Hypothalamus (tissue), 51 donors: ENCODE data around the gene FAM221B.

Source experiments
- DNase-seq, 51 donors: peaks; one replicate each; lab custom pipeline; 2025; lab: John Stamatoyannopoulos, UW

Gene FAM221B, protein sequence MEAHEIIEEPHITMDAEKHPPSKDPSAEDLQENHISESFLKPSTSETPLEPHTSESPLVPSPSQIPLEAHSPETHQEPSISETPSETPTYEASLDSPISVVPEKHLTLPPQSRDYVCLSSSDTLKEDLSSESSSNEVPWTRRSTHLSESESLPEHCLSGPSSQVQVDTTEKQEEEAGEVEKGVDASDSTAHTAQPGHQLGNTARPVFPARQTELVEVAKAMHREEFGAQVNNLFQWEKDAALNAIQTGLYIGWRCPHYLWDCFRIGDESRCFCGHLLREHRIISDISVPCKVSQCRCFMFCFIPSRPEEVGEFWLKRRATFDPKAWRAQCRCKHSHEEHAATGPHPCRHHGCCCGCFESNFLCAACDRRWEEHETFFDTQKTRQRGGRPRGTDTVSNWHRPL

DNA sequence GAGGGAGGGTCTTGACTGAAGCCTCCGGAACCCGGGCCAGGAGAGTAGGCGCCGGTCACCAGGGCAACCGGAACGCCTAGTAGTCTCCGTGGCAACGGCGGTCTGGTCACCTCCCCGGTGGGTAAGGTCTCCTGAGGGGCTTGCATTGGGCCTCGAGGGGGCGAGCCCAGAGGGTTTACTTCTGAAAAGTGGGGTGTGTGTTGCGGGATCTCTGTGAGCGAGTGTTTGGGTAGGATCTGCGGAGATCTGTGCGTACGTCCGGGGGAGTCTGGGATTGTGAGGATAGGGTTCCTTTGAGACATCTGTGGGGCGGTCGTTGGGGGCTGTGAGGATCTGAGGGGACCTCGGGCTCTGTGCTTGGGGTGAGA lies at the start of gene FAM221B:
Gene FAM221B (minus strand): TSS at position 17 of the 368 bp plus-strand sequence. CDS start 2,571 bp downstream, outside the sequence.
- peak in 5 of 51 donors; percentile 46 to 63 (median 57) for DNase-seq

DNA sequence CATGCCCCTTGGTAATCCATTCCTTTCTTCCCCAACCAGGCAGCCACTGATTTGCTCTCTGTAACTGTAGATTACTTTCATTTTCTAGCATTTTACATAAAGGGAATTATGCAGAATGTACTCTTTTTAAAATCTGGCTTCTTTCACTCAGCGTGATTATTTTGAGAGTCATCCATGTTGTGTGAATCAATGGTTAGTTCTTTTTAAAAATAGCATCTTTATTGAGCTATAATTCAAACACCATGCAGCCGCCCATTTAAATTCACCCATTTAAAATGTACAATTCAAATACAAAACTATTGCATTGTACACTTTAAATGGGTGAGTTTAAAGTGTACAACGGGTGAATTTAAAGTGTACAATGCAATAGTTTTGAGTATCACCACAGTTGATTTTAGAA lies 44.0 kb upstream of the FAM221B start:
- no peak for DNase-seq

- no peak for DNase-seq
Observed at GRCh38 chr9:35871545-35871944, 43.0 kb upstream of the FAM221B start.

- no peak for DNase-seq
Observed at GRCh38 chr9:35870351-35870923, 41.9 kb upstream of the FAM221B start, which contains the start of gene OR13J1. OR13J1 (minus strand) TSS chr9:35870401; CDS start chr9:35870401, 0 bp downstream.

- no peak for DNase-seq
Observed at GRCh38 chr9:35869621-35870216, 41.2 kb upstream of the FAM221B start.

- no peak for DNase-seq
Observed at GRCh38 chr9:35868933-35869332, 40.4 kb upstream of the FAM221B start.

DNA sequence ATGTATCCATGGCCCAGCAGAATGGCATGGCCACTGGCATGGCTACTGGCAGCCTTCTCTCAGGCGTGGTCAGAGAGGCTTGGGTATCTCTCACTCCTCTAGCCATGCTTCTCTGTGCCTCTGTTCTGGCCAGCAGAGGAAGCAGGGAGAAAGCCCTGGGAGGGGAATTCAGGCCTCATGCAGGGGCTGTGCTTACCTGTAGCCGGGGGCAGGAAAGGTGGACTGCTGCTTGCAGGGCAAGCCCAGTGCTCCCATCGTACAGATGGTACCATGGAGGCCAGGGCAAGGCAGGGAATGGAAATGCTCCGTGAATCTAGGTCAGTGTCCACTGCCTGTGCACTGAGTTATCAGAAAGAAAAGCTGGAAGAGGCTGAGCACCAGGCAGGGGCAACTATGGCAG lies 39.0 kb upstream of the FAM221B start:
- no peak for DNase-seq

DNA sequence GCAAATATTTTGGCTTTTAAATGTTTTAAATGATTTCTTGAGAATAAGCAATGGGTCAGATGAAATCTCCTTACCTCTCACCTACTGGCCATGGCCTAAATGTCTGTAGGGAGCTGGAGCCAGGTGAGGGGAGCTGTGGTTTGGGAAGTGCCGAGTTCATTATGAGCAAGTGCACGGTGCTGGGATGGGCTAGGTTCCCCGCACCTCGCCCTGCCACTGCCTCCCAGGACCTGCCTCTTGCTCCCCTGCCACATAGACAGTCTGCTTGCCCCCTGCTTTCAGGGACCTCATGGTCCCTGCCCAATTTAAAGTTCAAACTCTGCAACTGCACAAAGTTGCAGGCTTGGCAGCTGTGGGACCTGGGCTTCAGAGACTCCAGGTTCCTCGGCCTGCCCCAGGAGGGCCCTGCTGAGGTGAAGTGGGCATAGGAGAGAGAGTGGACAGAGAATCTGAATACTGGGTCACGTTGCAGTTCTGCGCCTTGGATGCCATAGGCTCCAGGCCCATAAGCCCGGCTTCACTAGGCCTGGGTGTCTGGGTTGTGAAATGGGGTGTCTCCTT lies 36.2 kb upstream of the FAM221B start:
- DNase-seq = no peak

- no peak for DNase-seq
Observed at GRCh38 chr9:35863583-35863982, 35.1 kb upstream of the FAM221B start.

- no peak for DNase-seq
Observed at GRCh38 chr9:35862328-35862727, 33.8 kb upstream of the FAM221B start.

DNA sequence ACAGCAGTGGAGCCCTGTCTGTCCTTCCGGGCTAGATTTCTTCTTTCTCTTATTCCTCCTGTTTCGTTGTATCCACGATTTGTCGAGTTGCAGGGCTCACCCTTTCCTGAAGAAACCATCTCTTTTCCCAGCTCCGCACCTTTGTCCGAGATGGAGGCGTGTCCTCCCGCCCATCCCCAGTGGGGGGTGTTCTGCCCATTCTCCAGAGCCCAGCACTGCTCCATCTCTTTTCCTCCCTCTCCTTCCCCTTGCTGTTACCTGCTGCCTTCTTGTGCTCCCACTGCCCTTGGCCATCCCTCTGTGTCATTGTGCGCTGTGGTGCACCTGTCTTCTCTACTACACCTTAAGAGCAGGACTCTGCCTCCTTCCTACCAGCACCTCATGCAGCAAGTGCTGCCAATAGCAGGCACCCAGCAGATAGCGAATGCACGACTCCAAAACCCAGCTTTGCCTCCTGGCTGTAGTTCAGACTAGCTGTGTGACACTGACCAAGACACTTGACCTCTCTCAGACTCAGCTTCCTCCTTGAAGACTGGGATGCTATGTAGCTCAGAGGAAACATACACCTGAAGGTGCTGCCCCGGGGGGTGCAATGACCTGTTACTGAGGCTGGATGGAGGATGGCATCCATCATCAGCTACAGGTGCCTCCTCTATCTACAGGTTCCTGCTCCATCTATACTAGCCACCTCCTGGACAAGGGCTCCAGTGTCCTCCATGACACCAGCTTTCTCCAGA lies 32.8 kb upstream of the FAM221B start:
- no peak for DNase-seq

GRCh38 chr9:35859990-35860339 lies 31.4 kb upstream of the FAM221B start:
- DNase-seq = no peak

- no peak for DNase-seq
Observed at GRCh38 chr9:35859310-35859989, 30.9 kb upstream of the FAM221B start.

GRCh38 chr9:35858458-35858857 lies 29.9 kb upstream of the FAM221B start:
- no peak for DNase-seq

DNA sequence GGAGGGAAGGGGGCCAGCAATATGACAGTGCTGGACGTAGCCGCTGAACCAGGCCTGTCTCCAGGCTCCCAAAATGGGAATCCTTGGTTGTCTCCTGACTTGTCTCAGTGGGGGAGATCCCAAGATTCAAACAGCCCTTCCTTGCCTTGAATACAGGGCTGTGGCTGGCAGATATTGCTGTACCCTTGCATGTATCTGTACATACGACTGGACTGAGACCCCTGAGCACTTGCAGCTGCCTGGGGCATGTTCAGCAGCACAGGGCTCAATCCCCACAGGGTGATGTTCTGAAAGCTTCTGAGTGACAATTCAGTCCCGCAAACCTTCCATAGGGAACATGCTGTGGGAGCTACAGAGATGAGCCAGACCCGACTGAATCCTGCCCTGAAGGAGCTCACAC lies 28.4 kb upstream of the FAM221B start:
- no peak for DNase-seq

DNA sequence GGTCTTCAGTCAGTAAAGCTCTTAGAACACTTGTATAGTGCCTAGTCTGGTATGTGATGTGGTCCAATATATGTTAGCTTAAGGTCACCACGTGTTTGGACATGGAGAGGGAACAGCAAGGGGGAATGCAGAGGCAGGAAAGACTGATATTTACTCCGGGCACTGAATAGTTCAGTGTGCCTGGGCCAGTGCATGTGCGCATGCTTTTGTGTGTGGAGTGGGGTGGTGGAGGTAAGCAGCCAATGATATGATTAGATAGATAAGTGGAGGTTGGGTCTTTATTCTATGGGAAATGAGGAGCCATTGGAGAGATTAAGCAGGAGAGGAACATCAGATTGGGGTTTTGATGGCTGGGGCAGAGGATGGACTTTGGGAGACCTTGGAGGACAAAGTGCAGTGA lies 27.7 kb upstream of the FAM221B start:
- no peak for DNase-seq

DNA sequence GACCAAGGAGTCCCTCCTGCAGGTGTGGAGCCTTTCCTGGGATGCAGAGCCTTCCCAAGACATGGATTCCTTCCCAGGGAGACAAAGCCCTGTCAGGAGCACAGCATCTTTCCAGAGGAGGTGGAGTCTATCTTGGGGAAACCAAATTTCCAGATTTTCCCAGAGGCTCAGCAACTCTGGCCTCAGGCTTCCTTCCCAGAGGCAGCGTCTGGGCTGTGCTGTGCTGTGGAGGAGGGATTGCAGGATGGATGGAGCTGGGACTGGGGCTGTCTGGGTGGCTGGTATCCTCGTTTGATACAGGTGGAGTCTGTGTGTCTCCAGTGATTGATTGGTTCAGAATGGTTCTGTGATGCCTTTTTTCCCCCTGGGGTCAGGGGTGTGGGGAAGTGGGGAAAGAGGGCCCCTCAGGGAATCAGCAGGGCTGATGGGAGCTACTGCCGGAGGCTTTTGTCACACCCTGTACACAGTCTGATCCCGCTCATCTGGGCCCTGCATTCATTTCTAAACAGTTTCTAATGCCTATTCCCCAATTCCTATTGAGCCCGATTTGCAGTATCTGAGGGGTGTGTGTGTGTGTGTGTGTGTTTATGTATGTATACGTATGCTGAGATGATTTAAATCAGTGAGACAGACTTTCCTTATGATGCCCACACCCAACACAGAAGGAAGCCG lies 25.7 kb upstream of the FAM221B start:
- no peak for DNase-seq

- DNase-seq = peak in 1 of 51 donors; percentile 14
Observed at GRCh38 chr9:35852876-35853865, 24.6 kb upstream of the FAM221B start.
